Right lobe of liver (tissue), 4 donors: ENCODE results near the gene SRC.

Experiments
- CTCF ChIP-seq, 4 donors: fragments of 200-600 bp in 3 of 4; fragments of 450-650 bp in 1 of 4; IDR thresholded peaks; one replicate each; pipeline versions ENCODE4 v1.5.1 to v1.8.0; 2016 to 2022; ENCODE audit warnings: antibody characterized with exemption in 4 of 4, mild to moderate bottlenecking in 2 of 4
- POLR2A ChIP-seq: fragments of 450-650 bp; IDR thresholded peaks from one replicate; pipeline ENCODE4 v1.6.1; 2017; ENCODE audit warnings: antibody characterized with exemption, mild to moderate bottlenecking
- donor health status: DM: no; HTN: no; CAD: no.
- donor health status: DM: no; HTN: no; CAD: no.
- donor health status: DM: no; HTN: yes; CAD: no.

- TF ChIP-seq CTCF (IDR thresholded peaks at IDR 0.05) (no peak), POLR2A (no peak)
These were observed 30.4 kb downstream of the SRC start for GRCh38 chr20:37376324-37376723.
